ENCODE data around the gene PRPF40B. TPM values are rescaled to one million over a fixed set of nuclear protein-coding genes. Genes with fewer than 3 reads are reported as not detected.
"Not testable (repeated sequence)": the region's sequence is repeated elsewhere in the genome, so short reads cannot be mapped to it uniquely, and the experiment has no call there.

The PRPF40B gene
- 16.1 TPM for total RNA-seq

- ATAC-seq, result peak; percentile 90
Observed at GRCh38 chr12:49623142-49623904, at the start of gene PRPF40B. PRPF40B (plus strand) TSS chr12:49623561; CDS start chr12:49623591, 30 bp downstream.

- ATAC-seq, result no peak
Observed at GRCh38 chr12:49577589-49578315, 45.6 kb upstream of the PRPF40B start.

GRCh38 chr12:49578471-49579112 lies 44.8 kb upstream of the PRPF40B start:
- no peak for ATAC-seq

GRCh38 chr12:49580572-49581535 lies 42.5 kb upstream of the PRPF40B start:
- ATAC-seq, result peak; percentile 78

GRCh38 chr12:49582201-49582600 lies 41.2 kb upstream of the PRPF40B start:
- ATAC-seq, result no peak

- no peak for ATAC-seq
Observed at GRCh38 chr12:49582850-49583249, 40.5 kb upstream of the PRPF40B start.

- ATAC-seq, result no peak
Observed at GRCh38 chr12:49583366-49584094, 39.8 kb upstream of the PRPF40B start.

GRCh38 chr12:49584591-49584990 lies 38.8 kb upstream of the PRPF40B start:
- no peak for ATAC-seq

GRCh38 chr12:49585477-49586459 lies 37.6 kb upstream of the PRPF40B start:
- no peak for ATAC-seq

- ATAC-seq, result no peak
Observed at GRCh38 chr12:49587174-49587908, 36.0 kb upstream of the PRPF40B start.

GRCh38 chr12:49588281-49588680 lies 35.1 kb upstream of the PRPF40B start:
- ATAC-seq, result peak; percentile 35

- ATAC-seq, result peak; percentile 39
Observed at GRCh38 chr12:49588721-49589516, 34.4 kb upstream of the PRPF40B start.

- no peak for ATAC-seq
Observed at GRCh38 chr12:49598527-49598926, 24.8 kb upstream of the PRPF40B start.

- ATAC-seq, result no peak
Observed at GRCh38 chr12:49599961-49600360, 23.4 kb upstream of the PRPF40B start.

GRCh38 chr12:49603721-49604120 lies 19.6 kb upstream of the PRPF40B start:
- no peak for ATAC-seq

GRCh38 chr12:49604856-49605255 lies 18.5 kb upstream of the PRPF40B start:
- no peak for ATAC-seq

GRCh38 chr12:49605539-49605938 lies 17.8 kb upstream of the PRPF40B start, which contains the start of gene FAM186B:
FAM186B (minus strand) TSS chr12:49605639; CDS start chr12:49605477, 162 bp downstream.
- ATAC-seq, result not testable (repeated sequence)
